SU-DHL-6 (cell line): Measurements from ENCODE around the gene ASTN2.

Experiments
- CTCF ChIP-seq: fragments of 200-600 bp; sonication (generic); IDR thresholded peaks from one replicate; pipeline ENCODE4 v1.5.1; 2017; ENCODE audit warnings: antibody characterized with exemption, mild to moderate bottlenecking, low read length, moderate library complexity; ENCODE audit not compliant: insufficient read depth, poor library complexity, severe bottlenecking
- EZH2phosphoT487 ChIP-seq: fragments of 200-600 bp; sonication (generic), shearing (Covaris generic); conservative IDR thresholded peaks from 2 replicates; pipeline ENCODE4 v1.6.1; 2018; ENCODE audit warnings: mild to moderate bottlenecking, antibody characterized with exemption, low read length, moderate library complexity, mixed read lengths

- TF ChIP-seq CTCF (no peak), EZH2phosphoT487 (no peak)
Measured at GRCh38 chr9:117101008-117101407, 313.8 kb downstream of the ASTN2 start.
